Measurements from ENCODE around the gene MYO10.
"Not testable (repeated sequence)": the region's sequence is repeated elsewhere in the genome, so short reads cannot be mapped to it uniquely, and the experiment has no call there.

MYO10 gene

GRCh38 chr5:16857635-16858034, 78.5 kb downstream of the MYO10 start:
- no peak for DNase-seq

DNA sequence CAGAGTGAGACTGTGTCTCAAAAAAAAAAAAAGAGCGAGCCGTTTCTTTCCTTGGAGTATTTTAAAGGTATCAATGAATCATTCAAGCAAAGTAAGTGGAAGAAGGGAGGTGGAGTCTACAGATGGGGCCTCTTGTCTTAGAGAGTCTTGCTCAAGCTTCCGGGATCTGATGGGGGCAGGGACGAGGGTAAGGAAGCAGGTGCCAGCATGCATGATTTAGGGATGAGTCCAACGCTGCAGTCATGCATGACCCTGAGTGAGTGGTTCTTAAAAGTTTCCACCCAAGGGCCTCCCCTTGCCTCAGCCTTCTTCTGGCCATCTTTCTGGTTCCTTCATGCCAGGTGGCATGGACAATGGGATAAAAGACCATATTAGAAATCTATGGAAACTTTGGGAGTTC, 79.6 kb downstream of the MYO10 start:
- DNase-seq, result no peak

GRCh38 chr5:16855898-16856297, 80.2 kb downstream of the MYO10 start:
- no peak for DNase-seq

DNA sequence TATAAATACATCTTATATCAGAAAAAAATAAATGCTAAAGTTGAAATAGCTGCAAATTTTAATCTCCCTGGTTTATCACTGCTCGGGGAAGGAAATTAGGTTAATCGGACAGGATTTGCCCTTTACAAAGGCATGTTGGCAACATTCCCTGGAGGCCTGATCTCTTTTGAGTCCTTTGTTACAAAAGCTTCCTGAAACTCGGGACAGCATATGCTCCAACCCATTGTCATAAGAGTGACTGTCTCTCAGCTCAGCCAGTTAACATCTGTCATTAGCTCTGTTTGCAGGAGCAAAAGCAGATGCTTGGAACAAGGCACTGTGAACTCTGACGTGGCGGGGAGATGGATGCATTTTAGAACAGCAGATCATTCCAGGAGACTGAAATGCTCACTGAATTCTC, 80.6 kb downstream of the MYO10 start:
- DNase-seq, result no peak

DNA sequence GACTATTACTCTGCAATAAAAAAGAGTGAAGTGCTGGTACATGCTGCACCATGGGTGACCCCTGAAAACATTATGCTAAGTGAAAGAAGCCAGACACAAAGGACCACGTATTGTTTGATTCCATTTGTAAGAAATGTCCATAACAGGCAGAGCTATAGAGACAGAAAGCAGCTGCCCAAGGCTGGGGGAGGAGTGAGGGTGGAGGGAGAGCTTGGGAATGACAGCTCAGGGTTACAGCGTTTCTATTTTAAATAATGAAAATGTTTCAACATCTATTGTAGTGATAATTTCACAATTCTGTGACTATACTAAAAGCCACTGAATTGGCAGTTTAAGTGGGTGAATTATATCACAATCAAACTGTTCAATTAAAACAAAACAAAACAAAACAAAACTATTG, 81.7 kb downstream of the MYO10 start:
- DNase-seq, result no peak

GRCh38 chr5:16853518-16853917, 82.6 kb downstream of the MYO10 start:
- no peak for DNase-seq

DNA sequence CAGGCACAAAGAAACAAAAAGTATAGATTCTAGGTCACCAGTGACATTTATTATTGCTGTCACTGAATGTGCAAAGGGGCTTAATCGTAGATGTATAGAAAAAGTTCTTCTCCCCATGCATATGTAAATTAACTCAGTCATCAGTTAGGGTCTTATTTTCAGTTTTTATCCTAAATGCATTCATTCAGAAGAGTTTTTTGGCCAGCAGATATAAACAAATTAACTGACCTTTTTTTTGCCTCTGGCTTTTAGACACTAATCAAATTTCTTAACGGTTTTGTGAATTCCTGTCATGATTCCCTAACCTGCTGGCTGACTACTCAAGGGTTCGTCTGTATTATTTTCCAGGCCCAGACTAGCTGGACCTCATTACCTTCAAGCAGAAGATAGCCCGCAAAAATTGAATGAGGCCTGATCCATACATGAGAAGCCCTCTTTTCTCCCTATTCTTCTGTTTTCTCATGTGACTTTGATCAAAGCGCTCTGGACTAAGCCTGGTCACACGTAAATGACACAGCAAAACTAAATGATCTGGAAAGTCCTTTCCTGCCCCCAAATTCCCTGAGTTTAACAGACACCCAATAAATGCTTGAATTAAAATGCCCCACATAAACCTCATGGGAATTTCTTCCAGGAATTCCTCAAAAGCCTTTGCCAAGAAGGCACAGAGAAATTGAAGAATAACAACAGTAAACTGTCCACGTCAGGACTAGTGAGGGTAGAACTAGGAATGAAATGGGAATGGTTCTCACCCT, 83.7 kb downstream of the MYO10 start:
- no peak for DNase-seq

DNA sequence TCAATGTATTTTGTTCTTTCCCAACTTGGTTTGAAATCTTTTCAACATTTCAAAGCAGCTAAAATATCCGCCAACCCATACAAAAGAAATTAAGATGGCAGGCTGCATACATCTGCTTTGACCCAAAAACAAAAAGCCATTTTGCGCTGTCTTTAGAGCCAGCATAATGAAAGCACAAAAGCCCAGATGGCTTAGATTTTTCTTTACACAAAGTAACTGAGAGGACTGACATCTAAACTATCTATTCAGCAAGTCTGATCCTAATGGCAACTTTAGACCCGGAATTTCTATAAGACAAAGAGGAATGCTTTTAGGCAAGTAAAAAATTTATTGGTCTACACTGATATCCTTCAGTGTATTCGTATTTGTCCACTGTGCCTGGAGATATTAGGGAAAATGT, 86.3 kb downstream of the MYO10 start:
- DNase-seq, result no peak

GRCh38 chr5:16849181-16849580, 86.9 kb downstream of the MYO10 start:
- DNase-seq, result no peak

- DNase-seq, result no peak
Observed at GRCh38 chr5:16844952-16845351, 91.1 kb downstream of the MYO10 start.

GRCh38 chr5:16842896-16843295, 93.2 kb downstream of the MYO10 start:
- DNase-seq, result no peak

GRCh38 chr5:16841416-16841815, 94.7 kb downstream of the MYO10 start:
- DNase-seq, result no peak

GRCh38 chr5:16837305-16837704, 98.8 kb downstream of the MYO10 start:
- no peak for DNase-seq

- no peak for DNase-seq
Observed at GRCh38 chr5:16834029-16834428, 102.1 kb downstream of the MYO10 start.

GRCh38 chr5:16831326-16831725, 104.8 kb downstream of the MYO10 start:
- DNase-seq, result not testable (repeated sequence)

GRCh38 chr5:16827755-16828154, 108.3 kb downstream of the MYO10 start:
- no peak for DNase-seq

GRCh38 chr5:16826379-16827125, 109.5 kb downstream of the MYO10 start:
- DNase-seq, result no peak

- DNase-seq, result no peak
Observed at GRCh38 chr5:16819522-16820167, 116.4 kb downstream of the MYO10 start.

DNA sequence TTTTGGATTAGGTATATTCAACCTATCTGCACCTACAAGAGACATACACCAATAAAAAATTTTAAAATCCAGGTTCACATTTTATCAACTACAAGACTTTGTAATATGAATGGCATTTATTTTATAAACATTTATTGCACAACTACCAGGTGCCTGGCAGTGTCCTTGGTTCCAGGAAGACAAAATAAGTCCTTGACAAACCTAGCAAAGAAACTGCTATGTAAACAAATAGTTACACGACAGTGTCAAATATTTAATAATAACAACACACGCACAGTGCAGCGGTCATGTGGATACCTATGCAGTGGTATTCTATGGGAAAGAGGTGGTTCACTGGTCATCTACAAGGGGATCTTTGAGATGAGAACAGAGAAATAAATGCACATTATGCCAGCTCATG, 120.7 kb downstream of the MYO10 start:
- DNase-seq, result no peak

DNA sequence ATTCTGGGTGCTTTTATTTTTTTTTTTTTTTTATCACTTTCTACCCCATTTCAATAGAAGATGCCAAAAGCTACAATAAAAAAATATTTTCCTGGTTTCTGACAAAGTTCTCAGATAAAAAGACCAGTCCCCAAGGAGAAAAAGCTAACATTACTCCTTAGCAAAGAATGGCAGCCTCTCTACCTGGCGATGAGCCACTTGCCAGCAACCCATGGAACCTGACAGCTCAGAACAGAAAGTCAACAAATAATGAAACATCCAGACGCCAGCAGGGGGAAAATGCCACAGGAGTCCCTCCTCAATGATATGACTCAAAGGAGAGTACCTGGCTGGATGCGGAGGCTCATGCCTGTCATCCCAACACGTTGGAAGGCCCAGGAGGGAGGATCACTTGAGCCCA, 123.2 kb downstream of the MYO10 start:
- DNase-seq, result no peak

- DNase-seq, result no peak
Observed at GRCh38 chr5:16812448-16812847, 123.6 kb downstream of the MYO10 start.

- DNase-seq, result no peak
Observed at GRCh38 chr5:16810208-16810854, 125.8 kb downstream of the MYO10 start.

DNA sequence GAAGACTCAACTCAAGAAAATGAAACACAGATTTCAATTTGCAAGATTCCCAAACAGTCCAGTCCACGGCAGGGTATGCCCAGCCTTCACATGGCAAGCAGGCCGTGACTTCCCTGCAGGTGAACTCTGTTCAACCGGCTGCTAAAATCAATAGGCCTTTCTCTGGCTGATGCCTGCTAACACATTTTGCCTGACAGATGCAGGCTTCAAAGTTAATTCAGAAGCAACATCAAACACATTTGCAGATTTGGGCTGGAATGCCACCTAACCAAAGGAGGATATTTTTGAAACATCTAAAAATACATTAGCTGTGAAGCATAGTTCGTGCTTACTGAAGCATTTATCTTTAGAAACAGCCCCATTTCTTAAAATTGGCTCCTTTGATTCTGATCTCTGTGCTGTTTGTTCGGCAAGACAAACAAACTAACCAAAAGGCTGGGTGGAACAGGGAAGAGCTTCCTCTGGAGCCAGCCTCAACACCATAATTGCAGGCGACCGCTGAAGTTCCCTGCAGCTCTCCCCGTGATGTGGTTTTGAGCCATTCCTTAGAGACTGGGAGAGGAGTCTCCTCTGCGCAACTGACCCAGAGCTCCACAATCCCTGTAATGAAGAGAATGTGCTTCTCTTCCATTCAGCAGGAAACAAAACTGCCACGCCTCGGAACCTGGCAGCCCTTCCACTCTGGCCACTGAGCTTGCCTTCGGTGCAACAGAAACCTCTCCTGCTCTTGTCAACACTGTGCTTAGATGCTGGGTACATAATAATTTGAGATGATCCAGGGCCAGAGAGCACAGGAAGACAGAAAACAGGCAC, 126.5 kb downstream of the MYO10 start:
- DNase-seq, result no peak

All from activated CD8-positive, alpha-beta memory T cell treated with anti-CD3 and anti-CD28 coated beads, Interleukin-2, amount 50 U/mL, for 4 hours (primary cell).